GM12878 (cell line): ENCODE results near the gene RUNX3. TPM values are rescaled to one million over a fixed set of nuclear protein-coding genes. Genes with fewer than 3 reads are reported as not detected.

Experiments used
- ATF3 ChIP-seq: IDR thresholded peaks from 2 replicates; pipeline ENCODE4 v1.6.1; 2011; ENCODE audit warnings: low read depth, mild to moderate bottlenecking, low read length, moderate library complexity, borderline replicate concordance; ENCODE audit errors: extremely low read depth
- BRCA1 ChIP-seq: IDR thresholded peaks from 2 replicates; pipeline ENCODE4 v1.6.1; 2011; ENCODE audit warnings: low read depth, low read length, improper control_type of control experiment
- CBX3 ChIP-seq: fragments of 200-600 bp; sonication (generic); IDR thresholded peaks from 2 replicates; pipeline ENCODE4 v1.6.1; 2016; ENCODE audit warnings: low read depth, borderline replicate concordance
- CHD4 ChIP-seq: fragments of 200-600 bp; sonication (generic); IDR thresholded peaks from 2 replicates; pipeline ENCODE4 v1.6.1; 2016; ENCODE audit warnings: mild to moderate bottlenecking
- EED ChIP-seq: sonication (generic); IDR thresholded peaks from 2 replicates; pipeline ENCODE4 v1.6.1; 2016; ENCODE audit warnings: antibody characterized with exemption, low read depth
- EP300 ChIP-seq, 2 experiments: fragments of 150-350 bp in 1 of 2; IDR thresholded peaks; 2 replicates each; pipeline ENCODE4 v1.6.1; 2011 to 2012; ENCODE audit warnings: low read depth in 2 of 2, low read length in 2 of 2, borderline replicate concordance in 1 of 2, improper control_type of control experiment in 1 of 2, inconsistent platforms in 1 of 2; ENCODE audit not compliant: control insufficient read depth in 1 of 2
- ESRRA ChIP-seq: IDR thresholded peaks from 2 replicates; pipeline ENCODE4 v1.6.1; 2012; ENCODE audit warnings: mild to moderate bottlenecking, low read length, improper control_type of control experiment
- HDAC6 ChIP-seq: fragments of 200-600 bp; sonication (generic); IDR thresholded peaks from one replicate; pipeline ENCODE4 v1.8.0; 2017; ENCODE audit warnings: antibody characterized with exemption; ENCODE audit not compliant: unreplicated experiment
- NR2C2 ChIP-seq: IDR thresholded peaks from 2 replicates; pipeline ENCODE4 v1.6.1; 2011; ENCODE audit warnings: borderline replicate concordance, low read depth; ENCODE audit not compliant: control insufficient read depth, insufficient read length
- NR2F1 ChIP-seq: fragments of 450-650 bp; conservative IDR thresholded peaks from 2 replicates; pipeline ENCODE4 v1.6.1; 2017; ENCODE audit warnings: mild to moderate bottlenecking
- REST ChIP-seq: IDR thresholded peaks from 2 replicates; pipeline ENCODE4 v1.6.1; 2012; ENCODE audit warnings: mild to moderate bottlenecking, low read depth, low read length
- SMAD1 ChIP-seq: fragments of 450-650 bp; IDR thresholded peaks from 2 replicates; pipeline ENCODE4 v1.6.1; 2018; ENCODE audit warnings: mild to moderate bottlenecking, low read depth; ENCODE audit not compliant: partially characterized antibody
- SPI1 ChIP-seq: IDR thresholded peaks from 2 replicates; pipeline ENCODE4 v1.6.1; 2011; ENCODE audit warnings: low read depth, mild to moderate bottlenecking, low read length, moderate library complexity, borderline replicate concordance; ENCODE audit not compliant: insufficient read depth
- SREBF2 ChIP-seq: IDR thresholded peaks from 2 replicates; pipeline ENCODE4 v1.6.1; 2012; ENCODE audit warnings: mild to moderate bottlenecking, low read length
- TCF7 ChIP-seq: IDR thresholded peaks from 2 replicates; pipeline ENCODE4 v1.6.1; 2014; ENCODE audit warnings: antibody characterized with exemption, borderline replicate concordance
- YBX1 ChIP-seq: fragments of 450-650 bp; IDR thresholded peaks from 2 replicates; pipeline ENCODE4 v1.6.1; 2016; ENCODE audit warnings: antibody characterized with exemption
- YY1 ChIP-seq: IDR thresholded peaks from 2 replicates; pipeline ENCODE4 v1.6.1; 2011; ENCODE audit warnings: low read depth, mild to moderate bottlenecking, low read length
- ZBED1 ChIP-seq: IDR thresholded peaks from 2 replicates; pipeline ENCODE4 v1.6.1; 2016; ENCODE audit warnings: borderline replicate concordance
- ZNF274 ChIP-seq: IDR thresholded peaks from one replicate; pipeline ENCODE4 v1.8.0; 2011; ENCODE audit not compliant: insufficient read length, insufficient read depth
- polyA plus RNA-seq, 11 experiments: library from polyadenylated mRNA; depleted of rRNA in 4 of 11; unstranded in 6 of 11; stranded (reverse) in 5 of 11; fragments of >200 nt; fragmentation: Nextera tagmentation in 4 of 11; fragmentation: Illumina TruSeq in 1 of 11; extraction: Ambion mirVana in 4 of 11; extraction: Trizol in 1 of 11; gene quantifications; 1 replicate in 1 of 11; 2 replicates in 10 of 11; pipeline versions ENCODE4 v1.2.1 to v1.2.3, GENCODE V29; 2011 to 2016; ENCODE audit warnings: inconsistent platforms in 2 of 11, missing spikeins in 2 of 11, low read depth in 1 of 11
- total RNA-seq, 4 experiments: library from RNA; depleted of rRNA in 3 of 4; stranded (reverse); fragments of >200 nt in 3 of 4; fragmentation: Illumina TruSeq in 1 of 4; extraction: Trizol in 1 of 4; gene quantifications; 2 replicates each; pipeline versions ENCODE4 v1.2.1 to v1.2.3, GENCODE V29; 2013 to 2021
- TF ChIP-seq, protein P1 (sequence below): IDR thresholded peaks from 2 replicates; pipeline ENCODE4 v1.6.1; 2011; ENCODE audit warnings: borderline replicate concordance, low read depth, mild to moderate bottlenecking, moderate library complexity, mixed read lengths, low read length; ENCODE audit not compliant: insufficient read depth; ENCODE audit errors: extremely low read length
- TF ChIP-seq, protein P2 (sequence below): IDR thresholded peaks from 2 replicates; pipeline ENCODE4 v1.6.1; 2011; ENCODE audit warnings: borderline replicate concordance, low read depth, mild to moderate bottlenecking, moderate library complexity, low read length; ENCODE audit not compliant: insufficient read depth, poor library complexity, severe bottlenecking
- TF ChIP-seq, protein P3 (sequence below), 3 experiments: IDR thresholded peaks in 2 of 3; conservative IDR thresholded peaks in 1 of 3; 2 replicates each; pipeline ENCODE4 v1.5.1; 2011; ENCODE audit warnings: low read depth in 3 of 3, low read length in 3 of 3, mild to moderate bottlenecking in 3 of 3, control low read depth in 2 of 3, moderate library complexity in 2 of 3, inconsistent platforms in 1 of 3, mixed read lengths in 1 of 3; ENCODE audit not compliant: control insufficient read depth in 2 of 3, insufficient read depth in 1 of 3; ENCODE audit errors: extremely low read depth in 1 of 3

Gene RUNX3
- total and polyA plus RNA-seq, 10 of the 15 experiments (the other 5 are each of a cell fraction or from before 2014, with no cell fraction given): 19.0 to 151 (median 31.4) TPM

- TF ChIP-seq REST: no peak
- TF ChIP-seq, protein P1, sequence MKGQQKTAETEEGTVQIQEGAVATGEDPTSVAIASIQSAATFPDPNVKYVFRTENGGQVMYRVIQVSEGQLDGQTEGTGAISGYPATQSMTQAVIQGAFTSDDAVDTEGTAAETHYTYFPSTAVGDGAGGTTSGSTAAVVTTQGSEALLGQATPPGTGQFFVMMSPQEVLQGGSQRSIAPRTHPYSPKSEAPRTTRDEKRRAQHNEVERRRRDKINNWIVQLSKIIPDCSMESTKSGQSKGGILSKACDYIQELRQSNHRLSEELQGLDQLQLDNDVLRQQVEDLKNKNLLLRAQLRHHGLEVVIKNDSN: no peak
- TF ChIP-seq CBX3: no peak
- no peak for TF ChIP-seq TCF7
- TF ChIP-seq EED: peak; percentile 93
- TF ChIP-seq ESRRA: no peak
- TF ChIP-seq CHD4: no peak
- no peak for TF ChIP-seq ZNF274
- TF ChIP-seq HDAC6: no peak
- TF ChIP-seq SMAD1: peak; percentile 50
- no peak for TF ChIP-seq ATF3
- TF ChIP-seq YY1: no peak
- TF ChIP-seq YBX1: no peak
- no peak for TF ChIP-seq NR2C2
- no peak for TF ChIP-seq SREBF2
- peak; percentile 53 to 73; a peak in 3 of 4 replicates for TF ChIP-seq EP300 (IDR thresholded peaks at IDR 0.05; ENCODE audit: borderline replicate concordance in 1 of 2, control insufficient read depth in 1 of 2, low read depth in 2 of 2, low read length in 2 of 2)
- TF ChIP-seq SPI1: peak; percentile 37; the same call in 1 of the 2 replicates
- TF ChIP-seq BRCA1: no peak
- peak; percentile 74; the same call in 1 of the 2 replicates for TF ChIP-seq ZBED1
- TF ChIP-seq, protein P2, sequence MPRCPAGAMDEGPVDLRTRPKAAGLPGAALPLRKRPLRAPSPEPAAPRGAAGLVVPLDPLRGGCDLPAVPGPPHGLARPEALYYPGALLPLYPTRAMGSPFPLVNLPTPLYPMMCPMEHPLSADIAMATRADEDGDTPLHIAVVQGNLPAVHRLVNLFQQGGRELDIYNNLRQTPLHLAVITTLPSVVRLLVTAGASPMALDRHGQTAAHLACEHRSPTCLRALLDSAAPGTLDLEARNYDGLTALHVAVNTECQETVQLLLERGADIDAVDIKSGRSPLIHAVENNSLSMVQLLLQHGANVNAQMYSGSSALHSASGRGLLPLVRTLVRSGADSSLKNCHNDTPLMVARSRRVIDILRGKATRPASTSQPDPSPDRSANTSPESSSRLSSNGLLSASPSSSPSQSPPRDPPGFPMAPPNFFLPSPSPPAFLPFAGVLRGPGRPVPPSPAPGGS: peak; percentile 97
- TF ChIP-seq, protein P3, sequence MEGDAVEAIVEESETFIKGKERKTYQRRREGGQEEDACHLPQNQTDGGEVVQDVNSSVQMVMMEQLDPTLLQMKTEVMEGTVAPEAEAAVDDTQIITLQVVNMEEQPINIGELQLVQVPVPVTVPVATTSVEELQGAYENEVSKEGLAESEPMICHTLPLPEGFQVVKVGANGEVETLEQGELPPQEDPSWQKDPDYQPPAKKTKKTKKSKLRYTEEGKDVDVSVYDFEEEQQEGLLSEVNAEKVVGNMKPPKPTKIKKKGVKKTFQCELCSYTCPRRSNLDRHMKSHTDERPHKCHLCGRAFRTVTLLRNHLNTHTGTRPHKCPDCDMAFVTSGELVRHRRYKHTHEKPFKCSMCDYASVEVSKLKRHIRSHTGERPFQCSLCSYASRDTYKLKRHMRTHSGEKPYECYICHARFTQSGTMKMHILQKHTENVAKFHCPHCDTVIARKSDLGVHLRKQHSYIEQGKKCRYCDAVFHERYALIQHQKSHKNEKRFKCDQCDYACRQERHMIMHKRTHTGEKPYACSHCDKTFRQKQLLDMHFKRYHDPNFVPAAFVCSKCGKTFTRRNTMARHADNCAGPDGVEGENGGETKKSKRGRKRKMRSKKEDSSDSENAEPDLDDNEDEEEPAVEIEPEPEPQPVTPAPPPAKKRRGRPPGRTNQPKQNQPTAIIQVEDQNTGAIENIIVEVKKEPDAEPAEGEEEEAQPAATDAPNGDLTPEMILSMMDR (IDR thresholded peaks at IDR 0.05 in 2 of 3, conservative IDR thresholded peaks at IDR 0.05 in 1 of 3; ENCODE audit: control insufficient read depth in 2 of 3, extremely low read depth in 1 of 3, insufficient read depth in 1 of 3, low read depth in 3 of 3, low read length in 3 of 3): no peak
- TF ChIP-seq NR2F1: peak; percentile 63
Observed at GRCh38 chr1:24925082-24925779, 4.8 kb downstream of the RUNX3 start (continued).
